KOPT-K1 (cell line): Measurements from ENCODE around the gene LDLRAD2.
"Not testable (repeated sequence)": the region's sequence is repeated elsewhere in the genome, so short reads cannot be mapped to it uniquely, and the experiment has no call there.

Experiments
- H3K27ac ChIP-seq: fragments of 200-600 bp; sonication (generic); 2 replicates; pipeline ENCODE4 v1.5.1; 2016; ENCODE audit warnings: antibody characterized with exemption, mild to moderate bottlenecking, low read depth, low read length; ENCODE audit not compliant: poor library complexity, severe bottlenecking
- H3K36me3 ChIP-seq: fragments of 200-600 bp; sonication (generic); 2 replicates; pipeline ENCODE4 v1.5.1; 2017; ENCODE audit warnings: antibody characterized with exemption, mild to moderate bottlenecking, low read length, moderate library complexity; ENCODE audit not compliant: insufficient read depth
- H3K9me3 ChIP-seq: fragments of 200-600 bp; sonication (generic); 2 replicates; pipeline ENCODE4 v1.5.1; 2017; ENCODE audit warnings: antibody characterized with exemption, low read length, mild to moderate bottlenecking; ENCODE audit not compliant: insufficient read depth, poor library complexity, severe bottlenecking

LDLRAD2 gene

GRCh38 chr1:21813542-21813941 is 1.5 kb downstream of the LDLRAD2 start:
- Histone ChIP-seq H3K27ac (no peak overlapping the region), H3K9me3 (no peaks in the 10 kb centered on the region), H3K36me3 (no peaks in the 10 kb centered on the region)

GRCh38 chr1:21814241-21814918 is 2.3 kb downstream of the LDLRAD2 start:
- Histone ChIP-seq H3K27ac (no peak overlapping the region), H3K9me3 (no peaks in the 10 kb centered on the region), H3K36me3 (no peaks in the 10 kb centered on the region)

- H3K27ac ChIP-seq = no peak overlapping the region
- H3K36me3 ChIP-seq = no peaks in the 10 kb centered on the region
- no peaks in the 10 kb centered on the region for H3K9me3 ChIP-seq
Observed at GRCh38 chr1:21814981-21815582, 3.0 kb downstream of the LDLRAD2 start.

GRCh38 chr1:21815724-21816321 is 3.8 kb downstream of the LDLRAD2 start:
- Histone ChIP-seq H3K36me3 (no peaks in the 10 kb centered on the region), H3K27ac (no peak overlapping the region), H3K9me3 (no peaks in the 10 kb centered on the region)

- Histone ChIP-seq H3K36me3 (no peaks in the 10 kb centered on the region), H3K27ac (no peak overlapping the region), H3K9me3 (no peaks in the 10 kb centered on the region)
Observed at GRCh38 chr1:21816602-21817302, 4.7 kb downstream of the LDLRAD2 start.

- Histone ChIP-seq H3K27ac (no peak overlapping the region), H3K36me3 (no peaks in the 10 kb centered on the region), H3K9me3 (no peaks in the 10 kb centered on the region)
Observed at GRCh38 chr1:21818656-21819055, 6.6 kb downstream of the LDLRAD2 start.

GRCh38 chr1:21820597-21821232 is 8.7 kb downstream of the LDLRAD2 start:
- no peaks in the 10 kb centered on the region for H3K9me3 ChIP-seq
- no peak overlapping the region for H3K27ac ChIP-seq
- no peaks in the 10 kb centered on the region for H3K36me3 ChIP-seq

GRCh38 chr1:21821385-21822019 is 9.4 kb downstream of the LDLRAD2 start:
- Histone ChIP-seq H3K9me3 (no peaks in the 10 kb centered on the region), H3K36me3 (no peaks in the 10 kb centered on the region), H3K27ac (no peak overlapping the region)

- Histone ChIP-seq H3K9me3 (no peaks in the 10 kb centered on the region), H3K27ac (no peak overlapping the region), H3K36me3 (no peaks in the 10 kb centered on the region)
Observed at GRCh38 chr1:21822349-21822748, 10.3 kb downstream of the LDLRAD2 start.

GRCh38 chr1:21823206-21823979 is 11.3 kb downstream of the LDLRAD2 start:
- Histone ChIP-seq H3K36me3 (no peaks in the 10 kb centered on the region), H3K9me3 (no peaks in the 10 kb centered on the region), H3K27ac (no peak overlapping the region)

- H3K27ac ChIP-seq = no peak overlapping the region
- no peaks in the 10 kb centered on the region for H3K9me3 ChIP-seq
- no peaks in the 10 kb centered on the region for H3K36me3 ChIP-seq
Observed at GRCh38 chr1:21823980-21824702, 12.1 kb downstream of the LDLRAD2 start.

GRCh38 chr1:21824926-21825325 is 12.9 kb downstream of the LDLRAD2 start:
- H3K36me3 ChIP-seq = no peaks in the 10 kb centered on the region
- H3K9me3 ChIP-seq = no peaks in the 10 kb centered on the region
- no peak overlapping the region for H3K27ac ChIP-seq

- Histone ChIP-seq H3K27ac (no peak overlapping the region), H3K36me3 (no peaks in the 10 kb centered on the region), H3K9me3 (no peaks in the 10 kb centered on the region)
Observed at GRCh38 chr1:21825393-21825792, 13.3 kb downstream of the LDLRAD2 start.

- H3K9me3 ChIP-seq, H3K36me3 ChIP-seq, H3K27ac ChIP-seq: not testable (repeated sequence)
Observed at GRCh38 chr1:21826694-21827093, 14.6 kb downstream of the LDLRAD2 start.
